SK-N-SH (cell line): ENCODE measurements around the gene CHMP2B. TPM values are rescaled to one million over a fixed set of nuclear protein-coding genes. Genes with fewer than 3 reads are reported as not detected.

Experiments
- CTCF ChIA-PET: fragments of 300-600, 350-600 bp; formaldehyde crosslinking; extraction: SDS; loops from one replicate; lab custom pipeline; 2021; lab: Yijun Ruan, JAX
- POLR2A ChIA-PET: fragments of 350-600 bp; sonication (Branson Sonifier 250); formaldehyde crosslinking; extraction: SDS; loops from one replicate; lab custom pipeline; 2020; ENCODE audit warnings: antibody characterized with exemption, inconsistent platforms; lab: Yijun Ruan, JAX
- DNase-seq: peaks from one replicate; pipeline ENCODE4 v3.0.0; 2012
- H2AFZ ChIP-seq: fragments of 200-600 bp; sonication (generic); 2 replicates; pipeline ENCODE4 v1.8.1; 2016; ENCODE audit warnings: antibody characterized with exemption, mild to moderate bottlenecking, low read depth
- H3F3A ChIP-seq: fragments of 200-600 bp; sonication (generic); replicated peaks from 2 replicates; pipeline ENCODE3; 2016; ENCODE audit warnings: antibody characterized with exemption, mild to moderate bottlenecking; ENCODE audit not compliant: insufficient read depth
- H3K27ac ChIP-seq, 2 experiments: fragments of 200-500 bp in 1 of 2; fragments of 200-600 bp in 1 of 2; sonication (Bioruptor generic) in 1 of 2; sonication (generic), shearing (Covaris generic) in 1 of 2; 2 replicates each; pipeline versions ENCODE4 v1.5.1 to v1.6.1; 2014 to 2016; ENCODE audit warnings: low read depth in 2 of 2, inconsistent platforms in 1 of 2, low read length in 1 of 2, mild to moderate bottlenecking in 1 of 2, mixed read lengths in 1 of 2
- H3K27me3 ChIP-seq: fragments of 200-600 bp; sonication (generic), shearing (Covaris generic); 2 replicates; pipeline ENCODE4 v1.6.1; 2016; ENCODE audit warnings: mixed run types; ENCODE audit not compliant: insufficient read depth
- H3K36me3 ChIP-seq, 2 experiments: fragments of 200-500 bp in 1 of 2; fragments of 200-600 bp in 1 of 2; sonication (Bioruptor generic) in 1 of 2; sonication (generic) in 1 of 2; replicated peaks in 1 of 2; 2 replicates each; pipeline versions ENCODE3 to v1.5.1; 2014 to 2016; ENCODE audit warnings: low read length in 1 of 2, mild to moderate bottlenecking in 1 of 2; ENCODE audit not compliant: insufficient read depth in 2 of 2, control insufficient read depth in 1 of 2
- H3K4me1 ChIP-seq, 2 experiments: fragments of 200-500 bp in 1 of 2; fragments of 200-600 bp in 1 of 2; sonication (Bioruptor generic) in 1 of 2; sonication (generic), shearing (Covaris generic) in 1 of 2; 2 replicates each; pipeline versions ENCODE4 v1.5.1 to v1.6.1; 2014 to 2016; ENCODE audit warnings: low read depth in 1 of 2, low read length in 1 of 2, mixed run types in 1 of 2; ENCODE audit not compliant: insufficient read depth in 2 of 2, control insufficient read depth in 1 of 2
- H3K4me2 ChIP-seq: fragments of 200-600 bp; sonication (generic), shearing (Covaris generic); 2 replicates; pipeline ENCODE4 v1.6.1; 2017; ENCODE audit warnings: mixed run types
- H3K4me3 ChIP-seq, 2 experiments: fragments of 200-500 bp in 1 of 2; fragments of 200-600 bp in 1 of 2; sonication (Bioruptor generic) in 1 of 2; sonication (generic), shearing (Covaris generic) in 1 of 2; 2 replicates each; pipeline versions ENCODE4 v1.5.1 to v1.8.1; 2014 to 2016; ENCODE audit warnings: low read depth in 2 of 2, inconsistent platforms in 1 of 2, low read length in 1 of 2, mild to moderate bottlenecking in 1 of 2, mixed read lengths in 1 of 2, moderate library complexity in 1 of 2
- H3K79me2 ChIP-seq: fragments of 200-600 bp; sonication (generic); 2 replicates; pipeline ENCODE4 v1.8.1; 2017; ENCODE audit warnings: mild to moderate bottlenecking; ENCODE audit not compliant: insufficient read depth
- H3K9ac ChIP-seq: fragments of 200-600 bp; sonication (generic); 2 replicates; pipeline ENCODE4 v1.6.1; 2017; ENCODE audit warnings: mixed run types
- H3K9me2 ChIP-seq: fragments of 200-600 bp; sonication (generic); 2 replicates; pipeline ENCODE4 v1.6.1; 2017; ENCODE audit warnings: mixed run types
- H3K9me3 ChIP-seq: fragments of 200-600 bp; sonication (generic); 2 replicates; pipeline ENCODE4 v1.6.1; 2017; ENCODE audit warnings: mixed run types, mild to moderate bottlenecking, moderate library complexity
- H4K20me1 ChIP-seq: fragments of 200-600 bp; sonication (generic); 2 replicates; pipeline ENCODE4 v1.6.1; 2017; ENCODE audit warnings: mild to moderate bottlenecking, mixed run types; ENCODE audit not compliant: insufficient read depth
- EZH2phosphoT487 ChIP-seq: fragments of 200-600 bp; sonication (generic); IDR thresholded peaks from 2 replicates; pipeline ENCODE4 v1.6.1; 2017; ENCODE audit warnings: low read depth, mixed run types, mild to moderate bottlenecking, antibody characterized with exemption, moderate library complexity, borderline replicate concordance
- FOSL2 ChIP-seq: IDR thresholded peaks from 2 replicates; pipeline ENCODE4 v1.4.0; 2012; ENCODE audit warnings: low read depth, mild to moderate bottlenecking, moderate library complexity, borderline replicate concordance
- FOXJ3 ChIP-seq: sonication (generic); formaldehyde crosslinking; IDR thresholded peaks from 2 replicates; pipeline ENCODE4 v1.5.1; 2020; ENCODE audit warnings: mild to moderate bottlenecking, missing genetic modification reagents
- FOXM1 ChIP-seq: IDR thresholded peaks from 2 replicates; pipeline ENCODE4 v1.4.0; 2012; ENCODE audit warnings: low read depth, mild to moderate bottlenecking
- GATA2 ChIP-seq: sonication (generic); formaldehyde crosslinking; IDR thresholded peaks from 2 replicates; pipeline ENCODE4 v1.5.0; 2020; ENCODE audit warnings: mild to moderate bottlenecking, missing genetic modification reagents
- IRF3 ChIP-seq: fragments of 150-350 bp; IDR thresholded peaks from 2 replicates; pipeline ENCODE4 v1.6.1; 2016; ENCODE audit warnings: mild to moderate bottlenecking, low read depth, low read length
- MAX ChIP-seq: IDR thresholded peaks from 2 replicates; pipeline ENCODE4 v1.4.0; 2012; ENCODE audit warnings: low read depth
- MEF2A ChIP-seq: IDR thresholded peaks from 2 replicates; pipeline ENCODE4 v1.4.0; 2012; ENCODE audit warnings: low read depth, borderline replicate concordance
- MXI1 ChIP-seq: IDR thresholded peaks from 2 replicates; pipeline ENCODE4 v1.6.1; 2012; ENCODE audit warnings: mild to moderate bottlenecking, low read depth, low read length, improper control_type of control experiment
- NFIC ChIP-seq: IDR thresholded peaks from 2 replicates; pipeline ENCODE4 v1.4.0; 2012; ENCODE audit warnings: borderline replicate concordance
- NRF1 ChIP-seq: IDR thresholded peaks from 2 replicates; pipeline ENCODE4 v1.6.1; 2012; ENCODE audit warnings: low read depth, mild to moderate bottlenecking, low read length
- RAD21 ChIP-seq: IDR thresholded peaks from 2 replicates; pipeline ENCODE4 v1.6.1; 2012; ENCODE audit warnings: mild to moderate bottlenecking, low read length
- RCOR1 ChIP-seq: fragments of 150-350 bp; IDR thresholded peaks from 2 replicates; pipeline ENCODE4 v1.6.1; 2017; ENCODE audit warnings: antibody characterized with exemption, low read length
- RFX5 ChIP-seq: IDR thresholded peaks from 2 replicates; pipeline ENCODE4 v1.6.1; 2012; ENCODE audit warnings: mild to moderate bottlenecking, improper control_type of control experiment, low read length
- RXRA ChIP-seq: IDR thresholded peaks from 2 replicates; pipeline ENCODE4 v1.4.0; 2012; ENCODE audit warnings: low read depth, mild to moderate bottlenecking, borderline replicate concordance
- SIN3A ChIP-seq: IDR thresholded peaks from 2 replicates; pipeline ENCODE4 v1.6.1; 2012; ENCODE audit warnings: low read depth, mild to moderate bottlenecking, low read length, moderate library complexity, borderline replicate concordance
- TCF12 ChIP-seq: IDR thresholded peaks from 2 replicates; pipeline ENCODE4 v1.4.0; 2012
- TEAD4 ChIP-seq: IDR thresholded peaks from 2 replicates; pipeline ENCODE4 v1.4.0; 2012; ENCODE audit warnings: mild to moderate bottlenecking, borderline replicate concordance; ENCODE audit not compliant: insufficient read depth
- YY1 ChIP-seq: IDR thresholded peaks from 2 replicates; pipeline ENCODE4 v1.4.0; 2012; ENCODE audit warnings: low read depth, mild to moderate bottlenecking
- ZBTB33 ChIP-seq: IDR thresholded peaks from 2 replicates; pipeline ENCODE4 v1.4.0; 2012; ENCODE audit warnings: low read depth, borderline replicate concordance
- WGBS: methylation state at CpG from one replicate; pipeline ENCODE4 v1.1.6; 2017; ENCODE audit warnings: low lambda C conversion rate; 5-methylcytosine and 5-hydroxymethylcytosine counted together
- polyA plus RNA-seq, 3 experiments: library from polyadenylated mRNA; depleted of rRNA; stranded (reverse); fragments of >200 nt; gene quantifications; 2 replicates each; pipeline ENCODE4 v1.2.3, GENCODE V29; 2012

The CHMP2B gene
- polyA plus RNA-seq, 1 of the 3 experiments (the other 2 are of a cell fraction), result 8.5 TPM

- TF ChIP-seq MXI1, result no peak
- no peak for TF ChIP-seq SIN3A
- TF ChIP-seq RAD21, result no peak
- TF ChIP-seq NFIC, result no peak
- no peak for TF ChIP-seq EZH2phosphoT487
Measured at GRCh38 chr3:87270908-87271700, 44.0 kb downstream of the CHMP2B start (continued).

GRCh38 chr3:87272718-87273341 lies 45.7 kb downstream of the CHMP2B start:
- no peak overlapping the region for H3K9ac ChIP-seq
- CTCF ChIA-PET, result interaction anchor here (3.6 kb wide), 1 partner anchor 12 kb away, joined by 28 read pairs; no protein-coding TSS in a partner anchor
- no peak overlapping the region for H3K4me2 ChIP-seq
- H3K27ac ChIP-seq, result no peak overlapping the region
- H2AFZ ChIP-seq, result no peak overlapping the region
- TF ChIP-seq SIN3A (no peak), IRF3 (no peak), FOXJ3 (no peak), NFIC (no peak), RFX5 (no peak), RCOR1 (no peak), FOSL2 (no peak)
- peaks cover 16% of the 10 kb centered on the region; the same call in 1 of the 2 replicates for H3K27me3 ChIP-seq
- H3K79me2 ChIP-seq, result no peaks in the 10 kb centered on the region
- peaks cover 0 to 5% of the 10 kb centered on the region in 2 experiments; a peak in 1 of 4 replicates for H3K4me1 ChIP-seq
- H3K36me3 ChIP-seq, result no peaks in the 10 kb centered on the region
- no peaks in the 10 kb centered on the region for H3K9me3 ChIP-seq
- H4K20me1 ChIP-seq, result no peaks in the 10 kb centered on the region
- no peak for DNase-seq
- POLR2A ChIA-PET, result no interaction called here
- H3K4me3 ChIP-seq, result no peak overlapping the region
- 27% methylated on average over 4 of the region's 4 CpGs for WGBS
- no peaks in the 10 kb centered on the region for H3F3A ChIP-seq
- no peaks in the 10 kb centered on the region for H3K9me2 ChIP-seq

GRCh38 chr3:87276484-87276883 lies 49.4 kb downstream of the CHMP2B start, which contains the start of gene POU1F1:
Gene POU1F1 (minus strand): TSS chr3:87276584. CDS start chr3:87276462, 122 bp downstream.
- Histone ChIP-seq H3K27ac (no peak within 1 kb of the TSS), H4K20me1 (no peaks in the 10 kb centered on the region), H3K4me1 (no peaks in the 10 kb centered on the region), H3K9me3 (no peaks in the 10 kb centered on the region)
- TF ChIP-seq GATA2 (CRISPR knock-in tag) (no peak), RXRA (no peak), FOXM1 (no peak), NRF1 (no peak), TEAD4 (no peak), FOSL2 (no peak), NFIC (no peak), TCF12 (no peak), ZBTB33 (no peak), YY1 (no peak), MXI1 (no peak), MAX (no peak), MEF2A (no peak)
- TF ChIP-seq, all 33 proteins: peak for 0
- no peak for DNase-seq
- POLR2A ChIA-PET, result no interaction called here
- peaks cover 16% of the 10 kb centered on the region; the same call in 1 of the 2 replicates for H3K27me3 ChIP-seq
- no peaks in the 10 kb centered on the region for H3K9me2 ChIP-seq
- H2AFZ ChIP-seq, result no peak within 1 kb of the TSS
- CTCF ChIA-PET, result interaction anchor here (2.0 kb wide), 1 partner anchor 17 kb away, joined by 7 read pairs; no protein-coding TSS in a partner anchor
- no peaks in the 10 kb centered on the region for H3F3A ChIP-seq
- no peak within 1 kb of the TSS for H3K9ac ChIP-seq
- H3K79me2 ChIP-seq, result no peaks in the 10 kb centered on the region
- WGBS, result 49% methylated on average over 6 of the region's 6 CpGs
- no peak within 1 kb of the TSS for H3K4me2 ChIP-seq
- H3K36me3 ChIP-seq, result no peaks in the 10 kb centered on the region
- H3K4me3 ChIP-seq, result no peak within 1 kb of the TSS
